ENCODE measurements around the gene EFEMP1. TPM values are rescaled to one million over a fixed set of nuclear protein-coding genes. Genes with fewer than 3 reads are reported as not detected.

The EFEMP1 gene
- total and polyA plus RNA-seq, 4 donors: 0.65 to 11.5 (median 6.5) TPM

DNA sequence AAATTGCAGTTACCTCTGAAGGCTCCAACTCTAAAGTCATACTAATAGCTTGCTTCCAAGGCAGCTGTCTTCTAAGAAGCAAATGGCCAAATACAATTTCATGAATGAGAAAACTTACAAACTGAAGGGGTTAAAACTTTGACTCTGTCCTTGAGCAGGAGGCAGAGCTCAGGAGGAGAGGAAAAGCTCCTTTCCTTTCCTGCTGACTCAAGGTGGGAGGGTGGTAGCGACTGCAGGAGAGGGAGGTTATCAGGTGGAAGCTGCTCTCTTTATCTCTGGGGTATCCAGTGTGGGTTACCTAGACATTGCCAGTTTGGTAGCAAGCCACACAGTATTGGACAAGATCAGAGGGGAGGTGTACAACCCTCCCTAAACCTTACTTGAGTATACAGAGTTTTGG is 2.7 kb upstream of the EFEMP1 start:
- Histone ChIP-seq H3K4me1 (ENCODE audit: control insufficient read depth in 4 of 4, insufficient read depth in 4 of 4, low read length in 3 of 4) (peaks cover 0 to 10% (median 9%) of the 10 kb centered on the region in 4 donors), H3K36me3 (ENCODE audit: control insufficient read depth in 4 of 4, insufficient read depth in 3 of 4, low read depth in 1 of 4, low read length in 3 of 4) (no peaks in the 10 kb centered on the region), H3K27me3 (ENCODE audit: control insufficient read depth in 4 of 4, insufficient read depth in 4 of 4, low read length in 3 of 4) (peaks cover 0 to 14% (median 4%) of the 10 kb centered on the region in 4 donors), H3K27ac (ENCODE audit: low read depth in 1 of 2, low read length in 2 of 2) (no peak overlapping the region), H3K4me3 (ENCODE audit: low read depth in 1 of 3, low read length in 3 of 3) (no peak overlapping the region), H3K9ac (ENCODE audit: low read depth in 1 of 2, low read length in 2 of 2) (no peak overlapping the region), H3K9me3 (ENCODE audit: control insufficient read depth in 4 of 4, low read length in 3 of 4) (no peaks in the 10 kb centered on the region)
- TF ChIP-seq SP1 (IDR thresholded peaks at IDR 0.05) (no peak), FOXA2 (IDR thresholded peaks at IDR 0.05) (no peak), NR2F2 (IDR thresholded peaks at IDR 0.05) (no peak), YY1 (IDR thresholded peaks at IDR 0.05) (no peak), RXRA (IDR thresholded peaks at IDR 0.05) (no peak), JUND (IDR thresholded peaks at IDR 0.05) (no peak), RAD21 (IDR thresholded peaks at IDR 0.05) (no peak), EGR1 (IDR thresholded peaks at IDR 0.05; ENCODE audit: low read depth in 2 of 2) (no peak), HNF4G (IDR thresholded peaks at IDR 0.05) (no peak), GABPA (IDR thresholded peaks at IDR 0.05 in 1 of 2, conservative IDR thresholded peaks at IDR 0.05 in 1 of 2) (no peak), HNF4A (conservative IDR thresholded peaks at IDR 0.05) (no peak), FOXA1 (IDR thresholded peaks at IDR 0.05) (no peak)
- TF ChIP-seq, protein P1, sequence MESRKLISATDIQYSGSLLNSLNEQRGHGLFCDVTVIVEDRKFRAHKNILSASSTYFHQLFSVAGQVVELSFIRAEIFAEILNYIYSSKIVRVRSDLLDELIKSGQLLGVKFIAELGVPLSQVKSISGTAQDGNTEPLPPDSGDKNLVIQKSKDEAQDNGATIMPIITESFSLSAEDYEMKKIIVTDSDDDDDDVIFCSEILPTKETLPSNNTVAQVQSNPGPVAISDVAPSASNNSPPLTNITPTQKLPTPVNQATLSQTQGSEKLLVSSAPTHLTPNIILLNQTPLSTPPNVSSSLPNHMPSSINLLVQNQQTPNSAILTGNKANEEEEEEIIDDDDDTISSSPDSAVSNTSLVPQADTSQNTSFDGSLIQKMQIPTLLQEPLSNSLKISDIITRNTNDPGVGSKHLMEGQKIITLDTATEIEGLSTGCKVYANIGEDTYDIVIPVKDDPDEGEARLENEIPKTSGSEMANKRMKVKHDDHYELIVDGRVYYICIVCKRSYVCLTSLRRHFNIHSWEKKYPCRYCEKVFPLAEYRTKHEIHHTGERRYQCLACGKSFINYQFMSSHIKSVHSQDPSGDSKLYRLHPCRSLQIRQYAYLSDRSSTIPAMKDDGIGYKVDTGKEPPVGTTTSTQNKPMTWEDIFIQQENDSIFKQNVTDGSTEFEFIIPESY (IDR thresholded peaks at IDR 0.05): no peak
- TF ChIP-seq, protein P2, sequence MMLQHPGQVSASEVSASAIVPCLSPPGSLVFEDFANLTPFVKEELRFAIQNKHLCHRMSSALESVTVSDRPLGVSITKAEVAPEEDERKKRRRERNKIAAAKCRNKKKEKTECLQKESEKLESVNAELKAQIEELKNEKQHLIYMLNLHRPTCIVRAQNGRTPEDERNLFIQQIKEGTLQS (IDR thresholded peaks at IDR 0.05): no peak
- TF ChIP-seq, protein P3, sequence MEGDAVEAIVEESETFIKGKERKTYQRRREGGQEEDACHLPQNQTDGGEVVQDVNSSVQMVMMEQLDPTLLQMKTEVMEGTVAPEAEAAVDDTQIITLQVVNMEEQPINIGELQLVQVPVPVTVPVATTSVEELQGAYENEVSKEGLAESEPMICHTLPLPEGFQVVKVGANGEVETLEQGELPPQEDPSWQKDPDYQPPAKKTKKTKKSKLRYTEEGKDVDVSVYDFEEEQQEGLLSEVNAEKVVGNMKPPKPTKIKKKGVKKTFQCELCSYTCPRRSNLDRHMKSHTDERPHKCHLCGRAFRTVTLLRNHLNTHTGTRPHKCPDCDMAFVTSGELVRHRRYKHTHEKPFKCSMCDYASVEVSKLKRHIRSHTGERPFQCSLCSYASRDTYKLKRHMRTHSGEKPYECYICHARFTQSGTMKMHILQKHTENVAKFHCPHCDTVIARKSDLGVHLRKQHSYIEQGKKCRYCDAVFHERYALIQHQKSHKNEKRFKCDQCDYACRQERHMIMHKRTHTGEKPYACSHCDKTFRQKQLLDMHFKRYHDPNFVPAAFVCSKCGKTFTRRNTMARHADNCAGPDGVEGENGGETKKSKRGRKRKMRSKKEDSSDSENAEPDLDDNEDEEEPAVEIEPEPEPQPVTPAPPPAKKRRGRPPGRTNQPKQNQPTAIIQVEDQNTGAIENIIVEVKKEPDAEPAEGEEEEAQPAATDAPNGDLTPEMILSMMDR (IDR thresholded peaks at IDR 0.05; ENCODE audit: low read depth, low read length, missing input control): no peak
- TF ChIP-seq, protein P4, sequence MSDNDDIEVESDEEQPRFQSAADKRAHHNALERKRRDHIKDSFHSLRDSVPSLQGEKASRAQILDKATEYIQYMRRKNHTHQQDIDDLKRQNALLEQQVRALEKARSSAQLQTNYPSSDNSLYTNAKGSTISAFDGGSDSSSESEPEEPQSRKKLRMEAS (IDR thresholded peaks at IDR 0.05): no peak
- TF ChIP-seq, protein P5, sequence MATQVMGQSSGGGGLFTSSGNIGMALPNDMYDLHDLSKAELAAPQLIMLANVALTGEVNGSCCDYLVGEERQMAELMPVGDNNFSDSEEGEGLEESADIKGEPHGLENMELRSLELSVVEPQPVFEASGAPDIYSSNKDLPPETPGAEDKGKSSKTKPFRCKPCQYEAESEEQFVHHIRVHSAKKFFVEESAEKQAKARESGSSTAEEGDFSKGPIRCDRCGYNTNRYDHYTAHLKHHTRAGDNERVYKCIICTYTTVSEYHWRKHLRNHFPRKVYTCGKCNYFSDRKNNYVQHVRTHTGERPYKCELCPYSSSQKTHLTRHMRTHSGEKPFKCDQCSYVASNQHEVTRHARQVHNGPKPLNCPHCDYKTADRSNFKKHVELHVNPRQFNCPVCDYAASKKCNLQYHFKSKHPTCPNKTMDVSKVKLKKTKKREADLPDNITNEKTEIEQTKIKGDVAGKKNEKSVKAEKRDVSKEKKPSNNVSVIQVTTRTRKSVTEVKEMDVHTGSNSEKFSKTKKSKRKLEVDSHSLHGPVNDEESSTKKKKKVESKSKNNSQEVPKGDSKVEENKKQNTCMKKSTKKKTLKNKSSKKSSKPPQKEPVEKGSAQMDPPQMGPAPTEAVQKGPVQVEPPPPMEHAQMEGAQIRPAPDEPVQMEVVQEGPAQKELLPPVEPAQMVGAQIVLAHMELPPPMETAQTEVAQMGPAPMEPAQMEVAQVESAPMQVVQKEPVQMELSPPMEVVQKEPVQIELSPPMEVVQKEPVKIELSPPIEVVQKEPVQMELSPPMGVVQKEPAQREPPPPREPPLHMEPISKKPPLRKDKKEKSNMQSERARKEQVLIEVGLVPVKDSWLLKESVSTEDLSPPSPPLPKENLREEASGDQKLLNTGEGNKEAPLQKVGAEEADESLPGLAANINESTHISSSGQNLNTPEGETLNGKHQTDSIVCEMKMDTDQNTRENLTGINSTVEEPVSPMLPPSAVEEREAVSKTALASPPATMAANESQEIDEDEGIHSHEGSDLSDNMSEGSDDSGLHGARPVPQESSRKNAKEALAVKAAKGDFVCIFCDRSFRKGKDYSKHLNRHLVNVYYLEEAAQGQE (IDR thresholded peaks at IDR 0.05): no peak
- no peak for DNase-seq (ENCODE audit: low spot score)
- 15% methylated on average over 1 of the region's 1 CpG for WGBS

DNA sequence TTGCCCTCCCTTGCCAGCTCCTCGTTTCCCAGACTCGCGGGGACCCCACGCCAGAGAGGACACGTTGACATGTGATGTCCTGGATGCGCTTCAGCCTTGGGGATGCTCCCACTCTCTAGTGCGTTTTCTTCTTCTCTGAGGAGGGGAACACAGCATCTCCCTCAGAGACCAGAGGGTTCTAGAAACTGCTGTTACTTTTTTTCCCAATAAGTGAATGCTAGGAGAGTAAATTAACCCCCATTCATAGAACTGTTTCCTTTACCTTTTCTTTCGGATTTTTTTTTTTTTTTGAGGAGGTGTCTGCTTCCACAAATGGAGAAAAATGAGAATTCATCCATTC is 370 bp upstream of the EFEMP1 start:
- Histone ChIP-seq H3K36me3 (ENCODE audit: control insufficient read depth in 4 of 4, insufficient read depth in 3 of 4, low read depth in 1 of 4, low read length in 3 of 4) (no peaks in the 10 kb centered on the region), H3K27me3 (ENCODE audit: control insufficient read depth in 4 of 4, insufficient read depth in 4 of 4, low read length in 3 of 4) (peaks cover 0 to 14% (median 4%) of the 10 kb centered on the region in 4 donors), H3K4me3 (ENCODE audit: low read depth in 1 of 3, low read length in 3 of 3) (peak overlapping the region in 1 of 3 donors; percentile 42), H3K4me1 (ENCODE audit: control insufficient read depth in 4 of 4, insufficient read depth in 4 of 4, low read length in 3 of 4) (peaks cover 0 to 10% (median 9%) of the 10 kb centered on the region in 4 donors), H3K9me3 (ENCODE audit: control insufficient read depth in 4 of 4, low read length in 3 of 4) (no peaks in the 10 kb centered on the region), H3K9ac (ENCODE audit: low read depth in 1 of 2, low read length in 2 of 2) (no peak overlapping the region), H3K27ac (ENCODE audit: low read depth in 1 of 2, low read length in 2 of 2) (no peak overlapping the region)
- WGBS: 5% methylated on average over 8 of the region's 8 CpGs
- no peak for DNase-seq (ENCODE audit: low spot score)
- TF ChIP-seq HNF4G (IDR thresholded peaks at IDR 0.05): no peak
- TF ChIP-seq HNF4A (conservative IDR thresholded peaks at IDR 0.05): no peak
- TF ChIP-seq, protein P2 (IDR thresholded peaks at IDR 0.05): no peak
- TF ChIP-seq, protein P5 (IDR thresholded peaks at IDR 0.05): no peak
- no peak for TF ChIP-seq NR2F2 (IDR thresholded peaks at IDR 0.05)
- TF ChIP-seq RAD21 (IDR thresholded peaks at IDR 0.05): no peak
- TF ChIP-seq JUND (IDR thresholded peaks at IDR 0.05): no peak
- no peak for TF ChIP-seq GABPA (IDR thresholded peaks at IDR 0.05 in 1 of 2, conservative IDR thresholded peaks at IDR 0.05 in 1 of 2)
- no peak for TF ChIP-seq SP1 (IDR thresholded peaks at IDR 0.05)
- TF ChIP-seq RXRA (IDR thresholded peaks at IDR 0.05): no peak
- no peak for TF ChIP-seq FOXA2 (IDR thresholded peaks at IDR 0.05)
- TF ChIP-seq EGR1 (IDR thresholded peaks at IDR 0.05; ENCODE audit: low read depth in 2 of 2): no peak
